Panc1 (cell line): Measurements from ENCODE around the gene CYTH3.

Experiments
- CTCF ChIP-seq: fragments of 450-650 bp; IDR thresholded peaks from 2 replicates; pipeline ENCODE4 v1.5.1; 2017; ENCODE audit warnings: mild to moderate bottlenecking
- REST ChIP-seq, 2 experiments: IDR thresholded peaks; 2 replicates each; pipeline ENCODE4 v1.6.1; 2011 to 2012; ENCODE audit warnings: low read depth in 2 of 2, control low read depth in 1 of 2, low read length in 1 of 2, mild to moderate bottlenecking in 1 of 2, moderate library complexity in 1 of 2; ENCODE audit not compliant: insufficient read depth in 1 of 2
- SIN3A ChIP-seq: IDR thresholded peaks from 2 replicates; pipeline ENCODE4 v1.6.1; 2012; ENCODE audit warnings: low read depth, mild to moderate bottlenecking, low read length, moderate library complexity, borderline replicate concordance; ENCODE audit not compliant: insufficient read depth
- TCF7L2 ChIP-seq: IDR thresholded peaks from 2 replicates; pipeline ENCODE4 v1.6.1; 2011; ENCODE audit warnings: mild to moderate bottlenecking, low read depth, low read length, inconsistent platforms

- TF ChIP-seq CTCF (no peak), SIN3A (no peak), REST (IDR thresholded peaks at IDR 0.05; ENCODE audit: insufficient read depth in 1 of 2, low read depth in 2 of 2, low read length in 1 of 2) (no peak), TCF7L2 (no peak)
Observed at GRCh38 chr7:6227294-6227846, 45.1 kb downstream of the CYTH3 start.
